ENCODE data around the gene GPATCH2L. TPM values are rescaled to one million over a fixed set of nuclear protein-coding genes. Genes with fewer than 3 reads are reported as not detected.

GPATCH2L gene
- total and polyA plus RNA-seq, 9 donors: 7.0 to 52.5 (median 34.1) TPM

- Histone ChIP-seq H3K27me3 (no peaks in the 10 kb centered on the region), H3K36me3 (no peaks in the 10 kb centered on the region), H3K4me3 (no peak overlapping the region), H3K4me1 (ENCODE audit: insufficient read depth) (no peaks in the 10 kb centered on the region), H3K27ac (no peak overlapping the region), H3K9me3 (no peaks in the 10 kb centered on the region)
- TF ChIP-seq POLR2A (IDR thresholded peaks at IDR 0.05): no peak
- no peak for TF ChIP-seq CTCF (IDR thresholded peaks at IDR 0.05)
- no peak for TF ChIP-seq EP300 (IDR thresholded peaks at IDR 0.05)
- WGBS, 3 donors: 82 to 96% (median 86%) methylated on average over 8 of the region's 8 CpGs
- no peak for DNase-seq
- intact Hi-C loops (cut with DNase I): no loop called here
These were observed 12.1 kb downstream of the GPATCH2L start for GRCh38 chr14:76163668-76164363.

DNA sequence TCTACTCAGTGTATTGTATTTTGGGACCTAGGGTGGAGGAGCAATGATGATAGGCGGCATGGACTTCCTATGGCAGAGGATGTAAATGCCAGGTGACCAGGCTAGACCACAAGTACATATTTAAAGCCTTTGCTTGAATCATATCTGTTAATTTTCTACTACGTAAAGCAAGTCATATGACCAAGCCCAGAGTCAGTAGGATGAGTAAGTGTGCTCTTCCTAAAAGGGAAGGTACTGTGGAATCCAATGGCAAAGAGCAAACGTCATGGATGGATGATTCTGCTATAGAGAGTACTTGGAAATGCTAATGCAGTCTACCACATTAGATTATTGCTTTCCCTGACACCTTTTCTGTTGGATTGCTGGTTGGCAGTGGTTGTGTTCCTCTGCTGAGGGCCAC, 16.8 kb downstream of the GPATCH2L start:
- H3K27ac ChIP-seq: no peak overlapping the region
- no peaks in the 10 kb centered on the region for H3K36me3 ChIP-seq
- no peaks in the 10 kb centered on the region for H3K4me1 ChIP-seq (ENCODE audit: insufficient read depth)
- no peak for DNase-seq
- no peaks in the 10 kb centered on the region for H3K9me3 ChIP-seq
- intact Hi-C loops (cut with DNase I): no loop called here
- TF ChIP-seq POLR2A (IDR thresholded peaks at IDR 0.05) (no peak), CTCF (IDR thresholded peaks at IDR 0.05) (no peak), EP300 (IDR thresholded peaks at IDR 0.05) (no peak)
- 94 to 95% (median 95%) methylated on average over 3 of the region's 3 CpGs for WGBS, 3 donors
- no peak overlapping the region for H3K4me3 ChIP-seq
- H3K27me3 ChIP-seq: no peaks in the 10 kb centered on the region

GRCh38 chr14:76169776-76170175, 18.1 kb downstream of the GPATCH2L start:
- no peak for TF ChIP-seq CTCF (IDR thresholded peaks at IDR 0.05)
- no peak for DNase-seq
- H3K36me3 ChIP-seq: no peaks in the 10 kb centered on the region
- H3K27me3 ChIP-seq: no peaks in the 10 kb centered on the region
- no peak overlapping the region for H3K4me3 ChIP-seq
- WGBS, 3 donors: 88 to 91% (median 90%) methylated on average over 3 of the region's 3 CpGs
- intact Hi-C loops (cut with DNase I): no loop called here
- H3K4me1 ChIP-seq (ENCODE audit: insufficient read depth): no peaks in the 10 kb centered on the region
- H3K9me3 ChIP-seq: no peaks in the 10 kb centered on the region
- no peak overlapping the region for H3K27ac ChIP-seq

DNA sequence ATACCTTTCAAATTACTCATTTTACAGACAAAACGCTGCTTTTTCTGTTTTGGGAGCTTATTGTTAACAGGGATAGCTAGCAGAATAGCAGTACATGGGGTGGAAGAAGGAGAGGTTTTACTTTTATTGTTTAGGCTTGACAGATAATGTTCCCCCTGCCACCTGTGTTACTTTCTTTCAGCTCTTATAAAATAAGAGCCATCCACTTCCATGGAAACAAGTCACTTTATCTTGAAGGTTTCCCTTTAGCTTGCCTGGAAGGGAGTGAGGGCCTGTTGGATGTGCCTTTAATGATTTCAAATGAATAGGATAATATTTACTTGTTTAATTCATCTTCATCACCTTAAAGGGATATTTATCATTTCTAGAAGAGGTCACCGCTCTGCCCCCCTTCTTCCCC, 23.3 kb downstream of the GPATCH2L start:
- 89 to 90% (median 90%) methylated on average over 2 of the region's 2 CpGs for WGBS, 3 donors
- intact Hi-C loops (cut with DNase I): no loop called here
- Histone ChIP-seq H3K9me3 (no peaks in the 10 kb centered on the region), H3K27ac (no peak overlapping the region), H3K4me1 (ENCODE audit: insufficient read depth) (no peaks in the 10 kb centered on the region), H3K27me3 (no peaks in the 10 kb centered on the region), H3K36me3 (no peaks in the 10 kb centered on the region), H3K4me3 (no peak overlapping the region)
- TF ChIP-seq EP300 (IDR thresholded peaks at IDR 0.05) (no peak), CTCF (IDR thresholded peaks at IDR 0.05) (no peak), POLR2A (IDR thresholded peaks at IDR 0.05) (no peak)
- DNase-seq: no peak
